Measurements from ENCODE around the gene TRIP11.
A peak's percentile ranks its signal among the peaks of the same experiment; 100 is the strongest.

The TRIP11 gene

GRCh38 chr14:92010644-92011043 is 29.2 kb downstream of the TRIP11 start:
- no peak for DNase-seq (ENCODE audit: low read depth, low spot score)

GRCh38 chr14:92009604-92010003 is 30.3 kb downstream of the TRIP11 start:
- DNase-seq (ENCODE audit: low read depth, low spot score), result peak; percentile 25

DNA sequence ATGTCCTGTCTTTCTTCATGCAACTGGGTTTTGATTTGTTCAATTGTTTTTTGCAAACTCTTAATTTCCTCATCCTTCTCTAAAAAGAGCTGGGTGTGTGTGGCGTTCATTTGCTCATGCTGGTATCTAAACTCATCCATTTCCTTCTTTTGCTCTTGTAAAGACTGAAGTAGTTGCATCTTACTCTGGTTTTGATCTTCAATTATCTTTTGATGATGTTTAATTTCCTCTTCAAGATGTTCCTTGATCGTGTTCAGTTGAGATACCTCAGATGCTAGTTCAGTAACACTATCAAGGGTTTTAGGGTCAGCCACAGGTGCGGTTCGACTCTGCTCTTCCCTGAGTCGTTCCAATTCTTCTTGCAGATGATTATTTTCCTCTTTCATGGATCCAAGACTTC is 34.8 kb downstream of the TRIP11 start:
- DNase-seq (ENCODE audit: low read depth, low spot score), result no peak

DNA sequence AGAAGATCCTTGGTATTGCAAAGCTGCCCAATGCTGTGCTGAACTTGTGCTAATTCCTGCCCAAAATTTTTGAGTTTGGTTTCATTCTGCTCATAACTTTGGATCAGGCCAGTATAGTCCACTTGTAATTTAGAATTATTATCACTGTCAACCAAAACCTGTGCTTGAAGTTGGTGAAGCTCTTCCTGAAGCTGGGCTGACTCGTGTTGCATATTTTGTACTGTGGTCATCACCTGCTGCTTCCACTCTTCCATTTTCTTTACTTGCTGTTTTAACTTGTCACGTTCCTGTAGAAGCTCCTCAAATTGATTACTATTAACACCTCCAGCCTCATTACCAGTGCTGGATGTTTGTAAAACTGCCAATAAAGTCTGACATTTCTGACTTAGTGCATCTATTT is 35.8 kb downstream of the TRIP11 start:
- no peak for DNase-seq (ENCODE audit: low read depth, low spot score)

GRCh38 chr14:91998667-91999570 is 40.9 kb downstream of the TRIP11 start:
- DNase-seq (ENCODE audit: low read depth, low spot score), result no peak

GRCh38 chr14:91997492-91997891 is 42.4 kb downstream of the TRIP11 start:
- DNase-seq (ENCODE audit: low read depth, low spot score), result no peak

DNA sequence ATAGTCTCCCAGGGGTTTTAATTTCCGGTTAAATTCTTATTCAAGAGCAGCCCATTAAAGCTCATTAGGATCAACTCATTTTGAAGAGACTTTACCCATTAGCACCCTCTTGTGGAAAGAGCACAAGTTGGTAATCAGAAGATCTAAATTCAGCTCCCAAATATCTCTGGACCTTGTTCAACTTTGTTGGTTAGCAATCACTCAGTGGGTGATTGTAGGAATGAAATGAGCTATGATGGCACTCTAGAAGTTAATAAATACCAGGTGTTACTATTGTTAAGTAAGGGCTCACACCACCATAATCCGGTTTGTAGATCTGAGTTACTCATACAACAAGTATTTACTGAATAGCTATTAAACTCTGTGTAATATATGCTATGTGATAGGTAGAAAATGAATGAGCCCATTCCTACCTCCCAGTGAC is 42.9 kb downstream of the TRIP11 start:
- DNase-seq (ENCODE audit: low read depth, low spot score), result peak; percentile 78

DNA sequence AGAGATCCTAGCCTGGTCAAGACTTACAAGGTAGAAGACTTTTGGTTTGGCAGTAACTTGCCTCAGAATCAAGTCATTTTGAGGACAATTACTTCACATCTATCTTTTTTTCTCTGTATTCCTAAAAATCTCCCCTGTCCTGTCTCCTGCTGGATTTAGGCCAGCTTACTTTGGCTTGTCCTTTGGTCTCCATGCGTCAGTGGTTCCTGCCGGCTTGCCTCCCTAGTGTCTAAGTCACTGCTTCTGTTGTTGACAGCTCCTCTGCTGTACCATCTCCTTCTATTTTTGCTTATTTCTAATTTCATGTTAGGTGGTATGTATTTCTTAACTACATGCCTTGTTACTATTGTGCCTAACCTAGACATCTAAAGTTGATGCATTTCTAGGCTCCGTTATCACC is 52.7 kb downstream of the TRIP11 start:
- DNase-seq (ENCODE audit: low read depth, low spot score), result no peak

GRCh38 chr14:91985521-91986255 is 54.2 kb downstream of the TRIP11 start:
- DNase-seq (ENCODE audit: low read depth, low spot score), result no peak

DNA sequence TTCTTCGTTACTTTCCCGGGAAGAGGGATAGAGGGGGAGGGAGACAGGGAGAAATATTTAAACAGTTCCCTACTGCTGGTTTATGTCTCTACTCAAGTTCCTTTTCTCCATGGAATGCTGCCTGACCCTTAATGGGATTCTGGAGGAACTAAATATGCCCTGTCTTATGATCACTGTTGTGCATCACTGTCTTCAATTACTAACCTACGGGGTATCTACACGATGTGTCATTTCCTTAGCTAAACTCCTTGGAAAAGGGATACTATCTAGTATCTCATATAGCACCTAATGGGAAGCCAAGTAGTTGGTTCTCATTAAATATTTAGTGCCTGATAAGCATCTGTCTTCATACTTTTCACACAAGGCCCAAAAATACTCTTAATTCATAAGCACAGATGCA is 54.9 kb downstream of the TRIP11 start:
- no peak for DNase-seq (ENCODE audit: low read depth, low spot score)

- no peak for DNase-seq (ENCODE audit: low read depth, low spot score)
These were observed 56.3 kb downstream of the TRIP11 start for GRCh38 chr14:91983588-91983987.

DNA sequence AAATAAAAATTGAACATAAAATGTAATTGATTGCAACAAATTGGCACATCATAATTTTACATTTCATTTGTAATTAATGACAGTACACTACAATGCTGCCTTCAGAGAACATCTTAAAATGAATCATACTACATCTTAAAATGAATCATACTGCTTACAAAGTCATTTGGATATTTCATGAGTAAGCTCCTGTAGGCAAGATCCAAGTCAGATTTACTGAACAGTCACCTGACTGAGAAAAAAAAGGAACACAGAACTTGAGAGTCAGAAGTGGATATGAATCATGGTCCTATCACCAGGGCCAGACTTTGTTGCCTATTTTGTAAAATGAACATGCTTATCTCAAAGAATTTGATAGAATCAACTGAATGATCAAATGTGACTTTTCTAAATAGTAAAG is 59.7 kb downstream of the TRIP11 start:
- peak; percentile 69 for DNase-seq (ENCODE audit: low read depth, low spot score)

- DNase-seq (ENCODE audit: low read depth, low spot score), result no peak
These were observed 62.0 kb downstream of the TRIP11 start for GRCh38 chr14:91977884-91978283.

DNA sequence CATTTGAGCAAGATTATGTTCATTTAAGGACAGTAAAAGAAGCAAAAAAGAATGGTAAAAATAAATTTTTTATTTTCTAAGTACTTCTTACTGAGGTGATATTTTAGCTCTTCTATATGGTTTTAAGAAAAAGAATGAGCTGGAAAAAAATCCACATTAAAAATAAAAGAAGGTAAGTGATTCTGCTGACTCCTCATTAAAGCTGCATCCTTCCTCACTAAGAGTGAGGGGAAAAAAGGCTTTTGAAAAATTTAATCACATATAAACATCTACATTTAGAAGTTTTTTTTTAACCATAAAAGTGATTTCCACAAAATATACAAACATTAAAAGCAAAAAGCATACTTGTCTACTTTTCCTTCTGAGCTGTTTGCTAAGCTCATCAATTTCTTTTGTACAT is 64.1 kb downstream of the TRIP11 start:
- no peak for DNase-seq (ENCODE audit: low read depth, low spot score)

GRCh38 chr14:91971188-91971778 is 68.6 kb downstream of the TRIP11 start:
- no peak for DNase-seq (ENCODE audit: low read depth, low spot score)

DNA sequence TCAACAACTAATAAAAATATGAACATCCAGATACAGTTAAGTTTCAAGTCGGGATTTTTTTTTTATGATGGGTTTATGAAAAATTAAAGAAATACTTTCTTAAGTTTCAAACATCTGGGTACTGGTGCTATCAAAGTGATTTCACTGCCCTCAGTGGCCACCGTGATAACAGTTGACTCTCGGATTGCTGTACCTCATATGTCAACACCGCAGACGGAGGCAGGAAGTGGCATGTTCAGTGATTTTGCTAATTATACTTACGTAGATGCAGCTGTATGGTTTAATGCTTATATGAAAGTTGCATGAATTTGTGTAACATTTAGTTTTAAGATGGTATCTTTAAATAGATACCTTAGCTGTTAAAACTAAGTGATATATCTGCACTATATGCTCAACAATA is 71.6 kb downstream of the TRIP11 start:
- DNase-seq (ENCODE audit: low read depth, low spot score), result no peak

- no peak for DNase-seq (ENCODE audit: low read depth, low spot score)
These were observed 75.1 kb downstream of the TRIP11 start for GRCh38 chr14:91964724-91965123.

DNA sequence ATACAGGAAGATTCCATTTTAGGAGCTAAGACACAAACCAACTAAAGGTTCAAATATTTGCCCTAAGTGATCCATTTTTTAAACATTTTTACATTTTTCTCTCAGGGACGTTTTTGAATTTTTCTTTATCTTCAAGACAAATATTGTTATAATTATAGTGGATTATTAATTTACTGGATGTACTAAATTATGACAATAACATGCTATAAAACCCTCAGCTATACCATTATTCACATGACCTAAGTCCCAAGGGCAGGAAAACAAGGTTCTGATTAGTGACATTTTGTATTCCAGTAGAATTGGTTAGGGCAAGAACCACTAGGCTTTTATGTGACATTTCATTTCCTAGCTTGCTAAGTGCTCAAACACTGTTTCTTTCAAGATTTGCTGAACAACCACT is 75.8 kb downstream of the TRIP11 start:
- no peak for DNase-seq (ENCODE audit: low read depth, low spot score)

DNA sequence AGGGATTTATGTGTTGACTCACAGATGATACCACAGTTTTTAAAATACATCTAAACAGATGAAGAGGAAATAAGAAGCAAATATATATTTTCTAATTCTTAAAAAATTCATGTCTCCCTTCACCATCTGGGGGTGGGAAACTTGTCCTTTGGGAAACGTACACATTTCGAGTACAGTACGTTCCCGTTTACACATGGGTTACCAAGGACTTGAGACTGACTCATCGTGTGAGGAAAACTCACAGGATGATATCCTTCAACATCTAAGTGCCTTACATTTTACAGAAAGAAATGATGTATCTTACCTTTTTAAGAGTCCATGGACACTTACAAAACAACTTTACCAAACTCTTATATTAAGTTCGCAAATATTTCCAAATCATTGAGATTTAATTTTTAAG is 76.4 kb downstream of the TRIP11 start:
- DNase-seq (ENCODE audit: low read depth, low spot score), result no peak

GRCh38 chr14:91961297-91962220 is 78.3 kb downstream of the TRIP11 start:
- DNase-seq (ENCODE audit: low read depth, low spot score), result no peak

GRCh38 chr14:91957876-91958313 is 82.0 kb downstream of the TRIP11 start:
- DNase-seq (ENCODE audit: low read depth, low spot score), result no peak

Measured in astrocyte of the hippocampus (primary cell).